GM18517 (cell line): Measurements from ENCODE around the gene AP5Z1.
"Not testable (repeated sequence)": the region's sequence is repeated elsewhere in the genome, so short reads cannot be mapped to it uniquely, and the experiment has no call there.

Experiments
- ATAC-seq: cut with Tn5 transposase; IDR thresholded peaks from one replicate; pipeline ENCODE4 v1.9.1; 2021; ENCODE audit warnings: mild to moderate bottlenecking, moderate library complexity; ENCODE audit not compliant: unreplicated experiment

AP5Z1 gene

DNA sequence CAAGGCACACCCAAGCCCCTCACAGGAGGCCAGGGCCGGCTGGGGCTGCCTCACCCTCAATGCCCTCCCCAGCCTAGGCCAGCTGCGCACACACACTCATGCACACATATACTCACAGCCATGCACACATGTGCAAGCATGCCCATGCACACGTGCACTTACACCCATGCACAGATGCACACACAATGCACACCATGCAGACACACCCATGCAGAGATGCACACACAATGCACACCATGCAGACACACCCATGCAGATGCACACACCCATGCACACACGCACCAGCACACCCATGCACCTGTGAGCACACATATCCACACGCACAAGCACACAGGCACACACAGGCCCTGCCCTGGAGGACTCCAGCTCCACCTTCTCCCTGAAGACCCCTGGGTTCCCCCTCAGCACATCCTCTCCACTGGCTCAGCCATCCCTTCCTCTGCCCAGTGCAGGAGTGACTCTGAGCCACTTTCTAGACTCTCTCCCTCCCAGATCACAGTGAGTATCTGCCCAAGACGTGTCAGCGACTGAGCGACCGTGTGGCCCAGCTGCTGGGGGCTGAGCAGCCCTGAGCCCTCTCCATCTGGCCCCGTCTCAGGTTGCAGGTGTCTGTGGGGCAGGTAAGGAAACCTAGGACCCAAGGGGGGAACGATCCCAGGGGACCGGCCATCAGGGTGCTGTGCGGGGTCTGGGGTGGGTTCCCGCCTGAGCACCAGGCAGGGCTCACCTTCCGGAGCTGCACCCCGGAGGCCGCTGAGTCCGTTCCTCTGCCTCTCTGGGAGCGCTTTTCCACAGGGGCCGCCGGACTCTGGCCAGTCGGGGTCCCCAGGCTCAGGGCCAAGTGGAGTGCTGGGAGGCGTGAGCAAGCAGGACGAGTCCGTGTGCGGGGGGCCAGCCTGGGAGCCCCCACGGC lies 25.8 kb downstream of the AP5Z1 start:
- no peak for ATAC-seq

DNA sequence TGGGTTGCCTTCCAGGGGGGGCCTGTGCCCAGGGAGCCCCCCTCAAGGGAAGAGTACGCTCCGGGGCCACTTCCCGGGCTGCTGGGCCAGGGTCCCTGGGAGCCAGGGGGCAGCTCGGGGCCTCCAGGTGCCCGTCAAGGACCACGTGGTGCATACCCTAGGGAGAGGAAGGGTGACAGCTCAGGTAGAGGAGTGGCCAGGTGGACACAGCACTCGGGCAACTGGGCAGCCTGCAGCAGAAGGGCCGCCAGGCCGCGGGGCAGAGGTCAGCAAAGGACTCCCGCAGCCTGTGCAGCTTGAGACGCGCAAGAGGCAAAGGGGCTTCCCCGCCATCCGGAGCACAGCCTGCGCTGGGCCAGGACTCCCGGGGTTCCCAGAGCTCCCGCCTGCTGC lies 26.4 kb downstream of the AP5Z1 start:
- no peak for ATAC-seq

DNA sequence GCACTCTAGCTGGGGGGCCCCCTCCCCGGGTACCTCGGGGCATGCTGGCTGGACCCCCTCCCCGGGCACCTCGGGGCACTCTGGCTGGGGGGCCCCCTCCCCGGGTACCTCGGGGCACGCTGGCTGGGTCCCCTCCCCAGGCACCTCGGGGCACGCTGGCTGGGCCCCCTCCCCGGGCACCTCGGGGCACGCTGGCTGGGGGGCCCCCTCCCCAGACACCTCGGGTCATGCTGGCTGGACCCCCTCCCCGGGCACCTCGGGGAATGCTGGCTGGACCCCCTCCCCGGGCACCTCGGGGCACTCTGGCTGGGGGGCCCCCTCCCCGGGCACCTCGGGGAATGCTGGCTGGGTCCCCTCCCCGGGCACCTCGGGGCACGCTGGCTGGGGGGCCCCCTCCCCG lies 27.2 kb downstream of the AP5Z1 start:
- ATAC-seq, result not testable (repeated sequence)

DNA sequence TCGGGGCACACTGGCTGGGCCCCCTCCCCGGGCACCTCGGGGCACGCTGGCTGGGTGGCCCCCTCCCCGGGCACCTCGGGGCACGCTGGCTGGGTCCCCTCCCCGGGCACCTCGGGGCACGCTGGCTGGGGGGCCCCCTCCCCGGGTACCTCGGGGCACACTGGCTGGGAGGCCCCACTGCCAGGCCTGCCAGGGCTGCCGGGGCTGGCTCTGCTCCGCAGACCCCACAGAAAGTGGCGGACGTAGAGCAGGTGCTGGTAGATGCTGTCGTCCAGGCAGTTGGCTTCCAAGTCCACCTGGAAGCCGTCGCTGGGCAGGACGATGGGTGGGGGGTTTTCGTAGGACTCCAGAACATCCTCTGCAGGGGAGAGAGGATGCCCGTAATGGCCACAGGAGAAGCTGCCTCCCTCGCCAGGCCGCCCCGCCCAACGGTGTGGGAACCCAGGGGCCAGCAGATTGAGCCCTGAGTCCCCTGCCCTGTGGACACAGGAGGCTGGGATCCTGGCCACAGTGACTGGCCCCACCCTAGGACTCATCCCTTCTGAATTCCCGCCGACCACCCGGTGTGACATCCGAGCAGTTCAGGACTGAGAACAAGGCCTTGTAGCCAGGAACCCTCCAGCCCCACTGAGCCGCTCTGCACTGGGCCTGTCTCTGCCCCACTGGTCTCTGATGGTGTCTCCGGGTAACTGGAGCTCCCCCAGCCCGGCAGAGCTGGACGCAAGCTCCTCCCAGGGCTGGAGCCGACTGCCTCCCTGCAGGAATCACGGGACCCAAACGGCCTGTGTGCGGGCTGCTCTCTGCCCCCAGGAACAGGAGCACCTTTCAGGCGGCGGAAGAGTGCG lies 28.2 kb downstream of the AP5Z1 start:
- no peak for ATAC-seq

DNA sequence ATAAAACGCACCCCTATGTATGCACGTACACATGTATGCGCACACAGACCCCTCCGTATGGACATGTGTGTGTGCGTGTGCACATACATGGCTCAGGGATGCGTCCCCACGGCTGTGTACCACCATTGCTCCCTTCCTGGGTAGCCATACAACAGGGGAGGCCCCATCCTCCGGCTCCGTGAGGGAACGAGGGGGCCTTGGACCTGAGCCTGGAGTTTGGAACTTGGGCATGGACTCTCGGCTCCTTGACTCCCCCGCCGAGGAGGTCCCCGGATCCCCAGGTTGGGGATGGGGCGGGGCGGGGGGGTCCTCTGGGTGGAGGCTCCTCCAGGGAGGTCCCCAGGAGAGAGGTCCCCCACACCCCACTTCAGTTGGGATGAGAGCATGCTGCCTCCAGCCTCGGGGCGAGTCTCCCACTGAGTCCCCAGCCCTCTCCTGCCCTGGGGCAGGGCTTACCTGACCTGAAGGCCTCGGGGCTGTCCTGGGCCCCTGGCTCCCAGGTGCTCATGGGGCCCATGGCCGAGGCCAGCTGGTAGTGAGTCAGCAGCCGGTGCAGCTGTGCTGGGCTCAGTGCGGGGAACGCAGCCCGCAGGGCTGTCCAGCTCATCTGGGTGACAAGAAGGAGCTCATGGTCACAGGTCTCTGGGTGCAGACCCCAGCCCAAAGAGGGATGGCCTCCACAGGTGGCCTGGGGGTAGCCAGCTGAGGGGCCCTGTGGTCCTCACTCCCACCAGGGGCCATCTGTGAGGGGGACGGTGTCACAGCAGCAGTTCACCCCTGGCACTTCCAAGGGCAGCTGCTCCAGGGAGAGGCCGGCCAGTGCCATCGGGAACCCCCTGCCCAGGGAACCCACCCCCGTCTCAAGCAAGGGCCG lies 29.9 kb downstream of the AP5Z1 start:
- ATAC-seq, result no peak

DNA sequence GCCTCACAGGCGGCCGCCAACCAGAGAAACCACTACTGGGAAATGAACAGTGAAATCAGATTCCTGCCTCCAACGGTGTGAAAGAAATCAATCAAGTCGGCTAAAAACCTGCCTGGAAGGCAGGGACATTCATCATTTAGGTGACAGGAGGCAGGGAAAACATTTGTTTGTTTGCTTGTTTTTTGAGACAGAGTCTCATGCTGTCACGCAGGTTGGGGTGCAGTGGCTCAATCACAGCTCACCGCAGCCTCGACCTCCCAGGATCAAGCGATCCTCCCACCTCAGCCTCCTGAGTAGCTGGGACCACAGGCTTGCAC lies 30.5 kb downstream of the AP5Z1 start:
- ATAC-seq, result no peak

DNA sequence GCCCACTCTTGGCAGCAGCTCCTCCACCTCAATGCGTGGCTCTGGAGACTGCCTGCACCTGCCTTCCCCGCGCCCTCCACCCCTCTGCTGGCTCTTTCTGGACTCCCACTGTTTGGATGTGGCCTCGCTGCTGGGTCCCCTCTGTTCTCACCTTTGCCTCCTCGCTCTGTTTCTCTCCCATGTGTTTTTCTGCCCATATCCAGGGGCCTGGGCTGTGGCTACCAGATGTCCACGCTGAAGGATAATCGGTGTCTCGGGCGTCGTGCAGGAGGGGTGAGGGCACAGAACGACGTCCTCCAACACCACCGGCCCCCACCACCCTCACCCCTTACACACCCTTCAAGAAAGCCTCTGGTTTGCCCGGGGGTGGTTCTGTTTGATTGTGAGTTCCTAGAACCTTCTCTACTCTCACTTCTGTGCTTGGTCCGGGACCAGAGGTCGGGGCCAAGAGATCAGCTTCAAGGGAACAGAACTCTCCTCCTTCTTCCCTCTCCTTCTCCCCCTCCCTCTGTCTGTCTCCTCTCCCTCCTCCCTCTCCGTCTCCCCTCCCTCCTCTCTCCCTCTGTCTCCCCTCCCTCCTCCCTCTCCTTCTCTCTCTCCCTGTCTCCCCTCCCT lies 31.7 kb downstream of the AP5Z1 start:
- no peak for ATAC-seq

DNA sequence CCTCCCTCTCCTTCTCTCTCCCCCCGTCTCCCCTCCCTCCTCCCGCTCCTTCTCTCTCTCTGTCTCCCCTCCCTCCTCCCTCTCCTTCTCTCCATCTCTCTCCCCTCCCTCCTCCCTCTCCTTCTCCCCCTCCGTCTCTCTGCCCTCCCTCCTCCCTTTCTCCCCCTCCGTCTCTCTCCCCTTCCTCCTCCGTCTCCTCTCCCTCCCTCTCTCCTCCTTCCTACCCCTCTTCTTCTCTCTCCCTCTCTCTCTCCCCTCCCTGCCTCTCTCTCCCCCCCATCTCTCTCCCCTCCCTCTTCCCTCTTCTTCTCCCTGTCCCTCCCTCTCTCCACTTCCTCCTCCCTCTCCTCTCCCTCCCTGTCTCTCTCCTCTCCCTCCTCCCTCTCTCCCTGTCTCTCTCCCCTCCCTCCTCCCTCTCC lies 32.2 kb downstream of the AP5Z1 start:
- no peak for ATAC-seq

DNA sequence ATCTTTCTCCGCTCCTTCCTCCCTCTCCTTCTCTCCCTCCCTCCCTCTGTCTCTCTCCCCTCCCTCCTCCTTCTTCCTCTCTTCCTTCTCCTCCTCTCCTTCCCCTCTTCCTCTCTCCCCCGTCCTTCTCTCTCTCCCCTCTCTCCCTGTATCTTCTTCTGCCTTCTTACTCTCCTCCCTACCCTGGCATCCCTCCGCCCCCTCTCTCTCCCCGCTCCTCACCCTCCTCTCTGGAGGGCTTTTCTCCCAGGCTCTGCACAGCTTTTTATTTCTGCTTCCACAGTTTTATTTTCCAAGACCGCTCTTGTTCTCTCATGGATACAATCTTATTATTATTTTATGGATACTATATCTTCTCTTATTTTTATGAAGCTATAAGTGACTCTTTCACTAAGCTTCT lies 32.6 kb downstream of the AP5Z1 start:
- ATAC-seq, result no peak

DNA sequence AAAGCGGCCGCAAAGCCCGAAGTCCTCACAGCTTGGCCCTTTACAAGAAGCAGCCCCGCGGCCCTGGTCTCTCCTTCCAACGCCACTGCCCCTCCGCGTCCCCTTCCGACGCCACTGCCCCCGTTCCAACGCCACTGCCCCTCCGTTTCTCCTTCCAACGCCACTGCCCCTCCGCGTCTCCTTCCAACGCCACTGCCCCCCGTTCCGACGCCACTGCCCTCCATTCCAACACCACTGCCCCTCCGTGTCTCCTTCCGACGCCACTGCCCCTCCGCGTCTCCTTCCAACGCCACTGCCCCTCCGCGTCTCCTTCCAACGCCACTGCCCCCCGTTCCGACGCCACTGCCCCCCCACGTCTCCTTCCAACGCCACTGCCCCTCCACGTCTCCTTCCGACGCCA lies 33.1 kb downstream of the AP5Z1 start:
- ATAC-seq, result no peak

DNA sequence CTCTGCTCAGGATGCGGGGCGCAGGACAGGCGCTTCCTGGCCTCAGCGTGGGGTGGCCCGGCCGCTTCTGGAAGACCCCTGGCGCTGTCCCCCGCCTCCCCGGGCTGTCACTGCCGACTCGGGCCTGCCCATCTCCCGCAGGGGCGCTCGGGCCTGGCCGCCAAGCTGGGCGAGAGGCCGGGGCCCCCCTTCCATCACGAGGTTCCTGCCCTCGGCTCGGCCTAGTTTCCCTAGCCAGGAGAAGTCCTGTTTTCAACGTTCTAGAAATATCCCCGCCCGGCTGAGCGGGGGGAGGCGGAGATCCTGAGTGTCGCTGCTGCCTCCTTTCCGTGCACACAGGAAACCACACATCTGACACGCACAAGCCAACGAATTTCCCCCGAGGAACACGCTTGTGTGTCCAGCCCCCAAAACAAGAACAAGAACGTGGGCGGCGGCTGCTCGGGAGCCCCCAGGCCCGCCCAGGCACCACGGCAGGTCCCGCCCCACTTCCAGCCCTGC lies 33.7 kb downstream of the AP5Z1 start:
- no peak for ATAC-seq

DNA sequence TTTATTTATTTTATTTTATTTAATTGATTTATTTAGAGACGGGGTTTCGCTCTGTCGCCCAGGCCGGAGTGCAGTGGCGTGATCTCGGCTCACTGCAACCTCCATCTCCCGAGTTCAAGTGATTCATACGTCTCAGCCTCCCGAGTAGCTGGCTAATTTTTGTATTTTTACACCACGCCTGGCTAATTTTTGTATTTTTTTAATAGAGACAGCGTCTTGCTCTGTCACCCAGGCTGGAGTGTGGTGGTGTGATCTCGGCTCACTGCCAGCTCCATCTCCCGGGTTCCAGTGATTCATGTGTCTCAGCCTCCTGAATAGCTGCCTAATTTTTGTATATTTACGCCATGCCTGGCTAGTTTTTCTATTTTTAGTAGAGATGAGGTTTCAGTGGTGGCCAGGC lies 34.2 kb downstream of the AP5Z1 start:
- ATAC-seq, result no peak

DNA sequence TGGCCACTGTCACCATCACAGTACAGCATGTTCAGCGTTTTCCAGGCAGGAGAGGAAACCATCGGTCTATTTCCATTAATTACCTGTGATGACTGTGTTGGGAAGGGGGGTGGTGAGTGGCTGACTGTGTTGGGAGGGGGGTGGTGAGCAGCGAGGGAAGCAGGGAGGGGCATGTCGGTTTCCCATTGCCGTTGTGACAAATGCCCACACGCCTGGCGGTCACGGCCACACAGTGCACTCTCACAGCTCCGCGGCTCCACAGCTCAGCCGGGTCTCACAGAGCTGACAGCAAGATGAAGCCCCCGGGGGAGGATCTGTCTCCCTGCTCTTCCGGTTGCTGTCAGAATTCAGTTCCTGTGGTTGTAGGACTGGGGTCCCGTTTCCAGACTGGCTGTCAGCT lies 39.0 kb downstream of the AP5Z1 start:
- no peak for ATAC-seq

DNA sequence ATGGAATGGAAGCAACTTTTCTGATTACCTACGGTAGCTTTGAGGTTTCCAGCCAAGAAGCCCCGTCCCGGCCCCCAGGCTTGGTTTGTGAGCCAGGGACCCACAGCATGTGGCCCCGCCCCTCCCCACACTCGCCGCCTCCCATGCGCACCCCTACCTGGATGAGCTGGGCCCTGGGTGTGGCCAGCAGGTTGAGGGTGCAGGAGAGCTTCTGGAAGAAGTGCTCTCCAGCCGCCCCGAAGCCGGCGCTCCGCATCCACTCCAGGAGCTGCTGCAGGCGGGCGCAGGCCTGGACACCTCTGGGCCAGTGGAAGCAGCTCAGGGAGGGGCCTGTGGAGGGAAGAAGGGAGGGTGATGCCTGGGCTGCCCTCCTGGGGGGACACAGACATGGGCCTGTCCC lies 39.7 kb downstream of the AP5Z1 start:
- ATAC-seq, result no peak

DNA sequence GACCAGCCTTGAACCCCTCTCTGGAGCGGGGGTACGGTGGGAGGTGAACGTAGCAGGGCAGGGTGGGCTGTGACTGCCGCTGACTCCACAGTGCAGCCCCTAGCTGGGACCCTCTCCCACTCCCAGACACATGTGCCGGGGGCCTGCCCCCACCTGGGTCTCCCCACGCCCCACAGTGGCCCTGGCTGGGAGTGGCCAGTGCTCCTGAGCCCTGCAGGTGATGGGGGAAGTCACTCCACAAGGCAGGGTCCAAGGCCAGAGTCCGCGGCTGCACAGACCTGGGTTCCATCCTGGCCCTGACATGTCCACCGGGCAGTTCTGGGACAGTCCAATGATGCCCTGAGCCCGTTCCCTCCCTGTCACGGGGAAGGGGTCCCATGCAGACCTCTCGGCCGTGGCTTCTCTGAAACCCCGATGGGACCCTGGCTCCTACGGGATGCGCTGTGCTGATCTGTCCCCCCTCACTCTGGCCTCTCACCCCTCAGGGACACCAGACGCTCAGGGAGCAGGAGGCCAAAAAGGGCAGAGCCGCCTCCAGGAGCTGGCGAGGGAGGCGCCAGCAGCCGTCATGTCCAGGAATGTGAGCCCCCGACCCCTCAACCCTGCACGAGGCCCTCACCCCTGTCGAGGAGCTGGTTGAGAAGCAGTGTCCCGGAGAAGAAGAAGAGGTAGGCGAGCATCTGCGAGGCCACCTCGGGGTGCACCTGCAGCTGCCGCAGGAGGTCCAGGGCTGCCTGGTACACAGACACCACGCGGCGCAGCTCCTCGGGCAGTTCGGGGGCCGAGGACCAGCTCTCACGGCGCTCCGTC lies 40.4 kb downstream of the AP5Z1 start:
- ATAC-seq, result no peak

DNA sequence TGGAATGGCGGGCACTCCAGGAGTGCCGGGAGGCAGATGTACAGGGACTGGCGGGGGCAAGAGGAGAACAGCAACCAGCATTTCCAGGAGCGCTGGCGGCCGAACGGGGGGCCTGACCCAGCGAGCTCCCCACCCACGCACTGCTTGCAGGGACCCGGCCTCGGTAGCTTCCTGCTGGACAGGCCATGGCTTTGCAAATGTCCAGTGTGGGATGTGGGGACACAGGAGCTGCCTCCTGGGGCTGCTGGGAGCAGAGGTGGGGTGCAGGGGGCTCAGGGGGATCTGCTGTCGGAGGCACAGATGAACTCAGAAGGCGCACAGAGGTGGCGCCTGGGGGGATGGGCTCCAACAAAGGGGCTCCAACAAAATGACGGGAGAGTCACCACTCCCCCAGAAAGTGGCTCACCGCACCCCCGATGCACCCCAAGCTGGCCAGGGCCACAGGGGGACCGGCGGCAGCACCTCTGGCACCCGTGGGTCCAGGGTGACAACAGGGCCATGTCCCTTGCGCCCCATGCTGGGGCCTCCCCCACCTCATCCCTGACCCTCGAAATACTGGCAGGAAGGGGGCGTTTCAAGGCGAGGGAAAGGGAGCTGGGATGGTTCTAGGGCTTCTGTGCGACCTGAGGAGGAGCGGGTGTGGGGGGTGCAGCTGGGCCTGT lies 41.1 kb downstream of the AP5Z1 start:
- no peak for ATAC-seq

DNA sequence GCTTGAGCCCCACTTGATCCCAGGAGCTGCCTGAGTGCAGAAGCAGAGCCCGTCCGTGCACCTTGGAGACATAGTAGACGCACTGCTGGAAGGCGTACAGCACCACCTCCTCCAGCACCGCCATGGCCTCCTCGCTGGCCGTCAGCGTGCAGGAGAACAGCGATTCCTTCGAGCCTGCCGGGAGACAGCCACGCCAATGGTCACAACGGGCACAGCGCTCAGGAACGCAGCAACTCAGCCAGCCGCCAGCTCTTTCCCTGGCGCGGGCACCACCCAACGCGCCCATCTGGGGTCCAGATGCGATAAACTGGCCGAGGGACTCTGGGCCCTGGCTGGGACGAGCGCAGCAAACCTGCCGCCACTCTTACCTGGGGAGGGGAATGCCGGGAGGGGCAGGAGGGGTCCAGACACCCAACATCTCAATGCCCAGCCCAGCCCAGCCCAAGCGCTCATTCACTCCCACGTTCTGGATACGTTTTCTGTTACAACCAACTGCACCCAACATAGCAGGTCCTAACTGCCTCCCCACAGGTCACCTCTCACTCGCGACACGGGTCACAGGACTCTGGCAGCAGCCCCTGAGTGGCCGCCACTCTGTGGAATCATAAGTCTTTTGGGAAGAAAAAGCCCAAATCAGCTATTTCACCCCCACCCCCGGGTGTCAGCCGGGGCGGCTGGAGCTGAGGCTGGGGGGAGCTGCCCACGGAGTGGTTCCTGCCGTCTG lies 41.9 kb downstream of the AP5Z1 start:
- ATAC-seq, result no peak

DNA sequence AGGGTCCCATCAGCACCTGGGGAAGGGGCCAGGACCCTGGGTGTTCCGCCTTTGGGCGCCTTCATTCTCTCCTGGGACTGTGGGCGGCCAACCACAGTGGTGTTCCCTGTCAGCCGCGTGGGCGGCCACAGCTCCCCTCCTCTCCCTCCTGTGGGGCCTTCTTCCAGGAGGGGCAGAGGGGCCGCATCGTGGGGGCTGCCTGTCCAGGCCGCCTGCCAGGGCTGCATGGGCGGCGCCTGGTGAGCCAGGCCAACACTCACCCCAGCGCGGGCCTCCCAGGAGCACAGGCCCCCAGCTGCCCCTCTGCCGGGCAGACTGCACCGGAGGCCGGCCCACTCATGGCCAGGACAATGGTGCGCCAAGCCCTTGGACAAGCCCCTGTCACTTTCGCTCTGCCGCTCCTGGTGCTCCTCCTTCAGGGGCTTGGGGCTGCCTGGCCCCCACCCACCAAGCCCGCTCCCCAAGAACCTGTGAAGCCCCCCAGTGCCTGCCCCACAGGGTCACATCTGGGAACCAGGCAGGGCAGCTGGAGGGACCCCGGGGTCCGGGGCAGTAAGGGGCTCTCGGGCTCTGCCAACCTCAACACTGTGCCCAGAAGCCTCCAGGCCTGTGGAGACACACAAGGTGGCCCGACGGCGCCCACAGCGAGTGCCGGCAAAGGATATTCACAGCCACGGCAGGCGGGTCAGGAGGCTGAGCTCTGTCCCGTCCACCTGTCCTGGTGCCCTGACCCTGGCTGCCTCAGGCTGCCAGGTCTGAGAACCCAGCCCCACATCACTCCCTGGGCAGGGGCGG lies 42.8 kb downstream of the AP5Z1 start:
- no peak for ATAC-seq
